CD4-positive, alpha-beta T cell treated with Interleukin-17A for 1 hour (primary cell): Measurements from ENCODE around the gene SMARCD1.

Source experiments
- DNase-seq: peaks from one replicate; pipeline ENCODE4 v3.0.0-alpha.2; 2020

SMARCD1 gene

GRCh38 chr12:50084775-50085614 is at the start of gene SMARCD1:
SMARCD1 (plus strand) TSS chr12:50085342; CDS start chr12:50085370, 28 bp downstream.
- peak; percentile 91 for DNase-seq

DNA sequence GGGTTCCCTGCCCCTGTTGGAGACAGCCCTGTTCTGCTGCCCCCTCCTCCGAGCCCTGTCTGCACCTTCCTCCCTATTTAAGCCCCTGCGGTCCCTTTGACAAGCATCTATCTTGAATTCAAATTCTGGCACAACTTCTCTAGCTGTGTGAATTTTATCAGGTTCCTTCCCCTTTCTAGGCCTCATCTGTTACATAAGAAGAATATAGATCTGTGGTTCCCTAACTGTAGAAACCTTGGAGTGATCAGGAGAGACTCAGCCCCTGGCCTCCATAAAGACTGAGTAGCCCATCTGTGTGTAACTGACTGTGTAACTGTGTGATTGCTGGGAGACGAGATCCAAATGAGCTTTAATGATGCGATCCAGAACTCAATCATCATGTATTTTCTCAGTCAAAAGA is 46.8 kb upstream of the SMARCD1 start:
- DNase-seq = no peak

DNA sequence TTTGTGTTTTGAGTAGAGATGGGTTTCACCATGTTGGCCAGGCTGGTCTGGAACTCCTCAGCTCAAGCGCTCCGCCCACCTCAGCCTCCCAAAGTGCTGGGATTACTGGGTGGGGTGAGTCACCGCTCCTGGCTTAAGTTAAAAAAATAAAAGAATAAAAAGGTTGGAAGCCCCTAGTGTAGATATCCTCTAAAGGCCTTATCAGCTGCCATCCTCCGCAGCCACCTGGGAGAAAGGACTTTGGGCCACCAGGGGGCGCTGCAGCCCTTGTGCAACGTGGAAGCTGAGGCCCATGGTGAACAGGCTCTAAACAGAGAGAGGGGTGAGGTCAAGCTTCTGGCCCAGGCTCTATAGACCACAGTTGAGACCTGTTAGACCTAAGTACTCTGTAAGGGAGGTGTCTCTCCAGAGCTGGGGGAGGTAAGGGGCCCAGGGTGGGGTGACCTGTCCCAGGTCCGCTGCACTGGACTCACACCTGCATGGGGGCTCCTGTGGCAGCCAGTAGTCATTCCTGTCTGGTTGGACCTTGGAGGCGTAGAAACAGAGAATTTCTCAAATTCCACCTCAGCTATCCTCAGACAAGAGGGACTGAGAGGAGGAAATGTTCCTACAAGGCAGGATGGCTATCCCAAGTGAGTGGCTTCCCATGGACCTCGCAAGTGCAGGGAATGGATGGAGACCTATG is 45.8 kb upstream of the SMARCD1 start:
- DNase-seq = peak; percentile 79

GRCh38 chr12:50040657-50041056 is 44.5 kb upstream of the SMARCD1 start:
- DNase-seq = no peak

GRCh38 chr12:50041062-50041860 is 43.9 kb upstream of the SMARCD1 start:
- DNase-seq = no peak

GRCh38 chr12:50041962-50042361 is 43.2 kb upstream of the SMARCD1 start:
- no peak for DNase-seq

DNA sequence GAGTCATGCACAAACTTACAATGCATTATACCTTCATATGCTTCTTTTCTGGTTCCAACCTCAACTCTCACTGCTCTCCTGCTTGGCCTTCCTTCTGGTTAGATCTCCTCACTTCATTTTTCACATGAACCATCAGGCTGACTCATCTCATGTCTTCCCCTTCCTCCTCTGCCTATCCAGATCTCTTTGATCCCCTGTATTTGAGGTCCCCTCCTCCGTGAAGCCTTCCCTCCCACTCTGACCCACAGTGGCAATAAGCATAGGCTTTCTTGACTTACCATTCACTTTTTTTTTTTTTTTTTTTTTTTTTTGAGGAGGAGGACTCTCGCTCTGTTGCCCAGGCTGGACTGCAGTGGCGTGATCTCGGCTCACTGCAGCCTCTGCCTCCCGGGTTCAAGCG is 42.4 kb upstream of the SMARCD1 start:
- no peak for DNase-seq

DNA sequence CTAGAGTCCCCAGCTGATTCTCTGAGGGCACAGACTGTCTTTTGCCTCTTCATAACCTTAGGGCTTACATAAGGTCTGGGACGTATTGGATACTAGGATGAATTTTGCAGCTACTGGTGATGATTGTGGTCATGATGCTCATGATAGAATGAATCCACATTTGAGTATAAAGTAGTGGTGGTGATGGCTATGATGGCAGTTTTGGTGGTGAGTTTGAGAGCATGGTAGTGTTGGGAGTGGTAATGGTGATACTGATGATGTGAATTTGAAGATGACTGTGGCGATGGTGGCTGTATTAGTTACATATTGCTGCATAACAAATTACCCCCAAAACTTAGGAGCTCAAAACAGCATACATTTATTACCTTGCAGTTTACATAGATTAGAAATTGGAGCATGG is 41.8 kb upstream of the SMARCD1 start:
- no peak for DNase-seq

- DNase-seq = no peak
These were observed 41.3 kb upstream of the SMARCD1 start for GRCh38 chr12:50043854-50044253.

- DNase-seq = no peak
These were observed 37.4 kb upstream of the SMARCD1 start for GRCh38 chr12:50047693-50048250.

- DNase-seq = no peak
These were observed 35.7 kb upstream of the SMARCD1 start for GRCh38 chr12:50049254-50050118.

DNA sequence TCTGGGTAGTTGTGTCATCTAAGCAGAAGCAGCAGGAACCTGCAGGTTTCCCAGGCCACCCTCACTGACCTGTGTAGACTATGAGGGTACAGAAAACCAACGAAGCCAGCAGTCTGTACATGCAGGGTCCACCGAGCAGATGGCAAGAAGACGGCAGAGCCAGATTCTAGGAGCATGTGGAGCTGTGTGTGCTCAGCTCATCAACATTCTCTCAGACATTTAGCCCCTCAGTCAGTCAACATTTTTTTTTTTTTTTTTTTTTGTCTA is 35.1 kb upstream of the SMARCD1 start:
- no peak for DNase-seq

DNA sequence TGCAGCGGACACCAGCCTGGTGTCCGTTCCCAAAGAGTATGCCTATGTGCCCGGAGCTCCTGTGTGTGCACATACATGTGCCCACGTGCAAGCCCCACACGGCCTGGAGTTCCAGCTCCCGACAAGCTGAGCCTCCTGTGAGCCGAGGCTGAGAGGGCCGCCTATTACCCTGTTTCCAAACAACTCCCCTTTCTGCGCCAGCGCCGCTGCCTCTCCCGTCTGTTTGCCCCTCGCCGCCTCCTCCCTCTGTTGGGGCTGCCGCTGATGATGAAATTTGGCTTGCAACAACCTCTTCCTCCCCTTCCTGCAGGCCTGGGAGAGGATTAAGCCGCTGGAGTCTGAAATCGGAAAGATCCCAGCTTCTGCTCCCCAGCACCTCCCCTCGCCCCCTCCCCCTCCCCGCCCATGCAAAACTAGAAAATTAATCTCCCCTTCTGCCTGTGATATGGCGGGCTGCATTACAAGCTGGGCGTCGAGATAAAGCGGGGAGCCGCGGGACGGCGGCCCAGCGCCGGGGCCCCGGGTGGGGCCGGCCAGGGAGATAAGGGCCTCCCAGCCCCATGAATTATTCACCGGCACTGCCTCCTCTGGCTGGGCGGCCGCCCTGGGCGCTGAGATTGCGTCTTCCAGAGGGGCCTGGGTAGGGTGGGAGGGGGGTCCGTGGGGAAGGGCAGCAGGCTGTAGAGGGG is 34.6 kb upstream of the SMARCD1 start:
- DNase-seq = no peak

DNA sequence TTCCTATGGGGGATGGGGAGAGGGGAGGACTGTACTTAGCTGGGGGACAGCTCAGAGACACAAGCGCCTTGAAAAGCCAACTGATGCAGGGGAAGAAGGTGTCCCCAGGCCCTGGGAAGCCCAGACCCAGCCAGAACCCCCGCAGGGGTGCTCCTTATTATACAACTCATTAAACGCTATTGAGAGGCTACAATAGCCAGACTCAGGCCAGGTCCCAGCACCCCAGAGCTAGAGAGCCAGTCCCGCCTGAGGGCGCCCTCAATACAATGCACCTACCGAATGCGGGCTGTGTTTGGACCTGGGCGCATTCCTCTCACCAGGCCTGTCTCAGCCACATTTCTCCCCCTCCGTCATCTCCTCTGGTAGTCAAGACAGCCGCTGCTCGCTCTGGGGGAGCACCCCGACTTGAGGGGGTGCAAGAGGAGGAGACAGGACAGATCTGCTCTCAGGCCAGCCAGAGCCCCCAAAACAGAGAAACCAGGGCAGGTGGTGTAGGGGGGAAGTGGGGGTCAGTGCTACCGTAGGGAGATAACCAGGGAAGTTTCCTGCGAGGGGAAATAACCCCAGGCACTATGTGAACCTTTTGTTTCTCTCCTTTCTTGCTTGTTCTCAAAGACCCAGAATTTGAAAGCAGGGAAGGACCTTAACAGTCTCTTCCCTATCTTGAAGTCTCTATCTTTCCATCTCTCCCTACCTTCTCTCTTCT is 33.9 kb upstream of the SMARCD1 start:
- DNase-seq = no peak

- DNase-seq = no peak
These were observed 32.6 kb upstream of the SMARCD1 start for GRCh38 chr12:50052544-50052943.

DNA sequence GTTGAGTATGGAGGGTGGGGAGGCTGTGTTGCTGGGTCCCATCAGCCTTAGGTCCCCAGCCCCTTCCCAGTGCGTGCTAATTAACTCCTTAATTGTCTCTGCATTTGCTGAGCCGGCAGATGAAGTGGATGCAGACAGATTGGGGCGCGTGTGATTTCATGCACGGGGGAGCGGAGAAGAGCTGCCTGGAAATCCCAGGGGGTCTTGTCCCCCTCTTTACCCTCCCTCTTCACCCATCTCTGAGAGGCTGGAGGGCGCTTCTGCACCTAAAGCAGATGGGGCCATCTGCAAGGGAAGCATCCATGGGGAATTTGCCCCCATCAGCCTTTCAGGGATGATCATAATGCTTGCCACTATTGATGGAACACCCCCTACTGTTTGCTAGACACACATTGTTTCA is 32.2 kb upstream of the SMARCD1 start:
- DNase-seq = no peak

DNA sequence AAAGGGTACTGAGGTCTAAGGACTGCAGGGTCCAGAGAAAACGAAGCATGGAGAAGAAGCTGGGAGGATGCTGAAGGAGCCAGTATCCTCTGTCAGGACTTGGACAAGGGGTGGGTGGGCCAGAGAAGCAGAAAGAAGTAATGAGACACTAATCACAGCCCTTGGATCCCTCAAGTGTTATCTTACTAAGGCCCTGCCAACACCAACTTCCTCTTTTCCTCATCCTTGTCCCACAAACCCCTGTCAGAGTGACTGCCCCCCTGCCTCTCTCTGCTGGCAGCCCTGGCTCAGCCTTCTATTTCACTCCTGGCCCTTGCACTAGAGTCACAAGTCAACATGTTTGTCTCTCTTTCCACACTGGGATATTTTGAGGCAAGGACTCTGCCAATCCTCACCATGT is 31.6 kb upstream of the SMARCD1 start:
- no peak for DNase-seq

- DNase-seq = peak; percentile 60
These were observed 29.1 kb upstream of the SMARCD1 start for GRCh38 chr12:50055831-50056638.

- no peak for DNase-seq
These were observed 28.5 kb upstream of the SMARCD1 start for GRCh38 chr12:50056639-50056976.
